HFF-Myc (cell line): ENCODE results near the gene JAK2.

Source experiments
- DNase-seq: peaks from one replicate; pipeline ENCODE4 v3.0.0-alpha.2; 2011; ENCODE audit warnings: low read depth; ENCODE audit errors: extremely low read depth
- H3K4me3 ChIP-seq: replicated peaks from 2 replicates; pipeline ENCODE4 v1.5.1; 2011; ENCODE audit warnings: low read depth, mild to moderate bottlenecking, control low read depth, low read length
- TF ChIP-seq, protein P1 (sequence below): IDR thresholded peaks from 2 replicates; pipeline ENCODE4 v1.5.1; 2012; ENCODE audit warnings: mild to moderate bottlenecking, low read depth, low read length, control low read depth; ENCODE audit errors: missing control alignments

Gene JAK2

DNA sequence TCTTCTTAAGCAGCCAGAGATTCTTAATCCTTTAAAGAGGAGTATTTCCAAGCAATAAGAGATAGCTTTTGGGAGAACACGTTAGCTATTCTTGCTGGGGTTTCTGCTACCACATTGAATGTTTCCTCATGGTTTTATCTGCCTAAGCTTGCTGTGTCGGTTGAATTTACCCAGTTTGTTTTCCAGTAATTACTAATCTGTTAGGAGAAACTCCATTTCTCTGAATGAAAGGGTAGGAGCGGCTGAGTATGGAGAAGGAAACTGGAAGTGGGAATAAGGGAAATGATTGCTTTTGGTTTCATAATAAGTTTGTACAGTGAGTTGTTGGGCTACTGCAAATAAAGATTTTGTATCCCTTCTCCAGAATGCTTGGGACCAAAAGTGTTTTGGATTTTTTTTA is 1.2 kb downstream of the JAK2 start:
- no peak for DNase-seq
- TF ChIP-seq, protein P1, sequence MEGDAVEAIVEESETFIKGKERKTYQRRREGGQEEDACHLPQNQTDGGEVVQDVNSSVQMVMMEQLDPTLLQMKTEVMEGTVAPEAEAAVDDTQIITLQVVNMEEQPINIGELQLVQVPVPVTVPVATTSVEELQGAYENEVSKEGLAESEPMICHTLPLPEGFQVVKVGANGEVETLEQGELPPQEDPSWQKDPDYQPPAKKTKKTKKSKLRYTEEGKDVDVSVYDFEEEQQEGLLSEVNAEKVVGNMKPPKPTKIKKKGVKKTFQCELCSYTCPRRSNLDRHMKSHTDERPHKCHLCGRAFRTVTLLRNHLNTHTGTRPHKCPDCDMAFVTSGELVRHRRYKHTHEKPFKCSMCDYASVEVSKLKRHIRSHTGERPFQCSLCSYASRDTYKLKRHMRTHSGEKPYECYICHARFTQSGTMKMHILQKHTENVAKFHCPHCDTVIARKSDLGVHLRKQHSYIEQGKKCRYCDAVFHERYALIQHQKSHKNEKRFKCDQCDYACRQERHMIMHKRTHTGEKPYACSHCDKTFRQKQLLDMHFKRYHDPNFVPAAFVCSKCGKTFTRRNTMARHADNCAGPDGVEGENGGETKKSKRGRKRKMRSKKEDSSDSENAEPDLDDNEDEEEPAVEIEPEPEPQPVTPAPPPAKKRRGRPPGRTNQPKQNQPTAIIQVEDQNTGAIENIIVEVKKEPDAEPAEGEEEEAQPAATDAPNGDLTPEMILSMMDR = no peak
- peak overlapping the region; percentile 59 for H3K4me3 ChIP-seq

DNA sequence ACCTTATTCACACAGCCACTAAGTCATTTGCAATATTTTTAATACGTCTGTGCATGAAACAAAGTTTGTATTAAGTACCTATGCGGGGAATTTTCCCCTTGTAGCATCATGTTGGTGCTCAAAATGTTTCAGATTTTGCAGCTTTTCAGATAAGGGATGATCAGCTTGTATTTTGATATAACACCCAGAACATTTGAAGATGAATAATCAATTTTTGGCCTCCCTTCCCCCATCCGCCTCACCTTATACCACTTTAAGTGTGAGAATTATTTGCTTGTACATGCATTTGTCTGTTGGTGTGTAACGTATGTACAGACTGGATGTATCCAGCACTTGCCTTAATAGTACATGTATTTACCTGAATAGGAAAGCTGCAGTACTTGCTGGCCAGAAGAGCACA is 1.7 kb downstream of the JAK2 start:
- TF ChIP-seq, protein P1 = no peak
- DNase-seq = no peak
- peak overlapping the region; percentile 59 for H3K4me3 ChIP-seq

DNA sequence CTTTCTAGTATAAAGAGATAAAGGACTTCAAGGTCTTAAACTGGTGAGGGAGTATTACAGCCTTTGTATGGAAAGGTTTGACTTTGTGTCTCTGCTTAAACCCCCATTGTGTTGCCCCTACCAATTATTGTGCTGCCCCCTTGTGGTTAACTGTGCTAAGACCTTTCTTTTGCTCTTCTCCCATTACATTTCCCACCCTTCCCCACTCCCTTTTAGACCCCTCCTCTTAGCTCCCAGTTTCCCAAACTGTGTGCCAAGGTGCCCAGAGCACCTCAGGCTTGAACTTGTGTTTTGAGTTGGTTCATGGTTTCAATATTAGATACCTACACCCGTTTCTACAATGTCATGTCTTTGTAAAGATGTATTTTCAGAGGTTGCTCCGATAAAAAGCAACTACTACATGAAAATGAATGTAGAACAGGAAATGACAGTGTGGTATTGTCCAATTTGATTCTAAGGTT is 2.9 kb downstream of the JAK2 start:
- peak; percentile 65 for DNase-seq
- TF ChIP-seq, protein P1 = peak; percentile 78
- H3K4me3 ChIP-seq = no peak overlapping the region

DNA sequence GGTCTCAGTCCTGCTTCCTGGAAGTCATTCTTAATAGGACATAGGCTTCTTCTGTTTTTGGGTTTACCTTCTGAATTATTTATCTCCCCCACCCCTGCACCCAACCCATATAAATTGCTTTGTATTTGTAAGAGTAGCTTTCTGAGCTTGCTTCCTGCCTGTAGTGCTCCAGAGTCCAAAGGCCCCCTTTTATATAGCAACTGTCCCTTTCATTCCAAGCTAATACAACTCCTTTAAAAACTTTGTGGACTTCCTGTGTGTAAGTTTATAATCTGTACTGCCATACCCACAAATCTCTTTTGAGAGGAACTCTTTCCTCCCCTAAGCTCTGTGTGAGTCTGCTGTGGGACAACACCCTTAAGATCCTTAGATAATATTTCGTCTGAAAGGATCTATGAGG is 7.8 kb downstream of the JAK2 start:
- DNase-seq = no peak
- TF ChIP-seq, protein P1 = no peak
- no peak overlapping the region for H3K4me3 ChIP-seq

DNA sequence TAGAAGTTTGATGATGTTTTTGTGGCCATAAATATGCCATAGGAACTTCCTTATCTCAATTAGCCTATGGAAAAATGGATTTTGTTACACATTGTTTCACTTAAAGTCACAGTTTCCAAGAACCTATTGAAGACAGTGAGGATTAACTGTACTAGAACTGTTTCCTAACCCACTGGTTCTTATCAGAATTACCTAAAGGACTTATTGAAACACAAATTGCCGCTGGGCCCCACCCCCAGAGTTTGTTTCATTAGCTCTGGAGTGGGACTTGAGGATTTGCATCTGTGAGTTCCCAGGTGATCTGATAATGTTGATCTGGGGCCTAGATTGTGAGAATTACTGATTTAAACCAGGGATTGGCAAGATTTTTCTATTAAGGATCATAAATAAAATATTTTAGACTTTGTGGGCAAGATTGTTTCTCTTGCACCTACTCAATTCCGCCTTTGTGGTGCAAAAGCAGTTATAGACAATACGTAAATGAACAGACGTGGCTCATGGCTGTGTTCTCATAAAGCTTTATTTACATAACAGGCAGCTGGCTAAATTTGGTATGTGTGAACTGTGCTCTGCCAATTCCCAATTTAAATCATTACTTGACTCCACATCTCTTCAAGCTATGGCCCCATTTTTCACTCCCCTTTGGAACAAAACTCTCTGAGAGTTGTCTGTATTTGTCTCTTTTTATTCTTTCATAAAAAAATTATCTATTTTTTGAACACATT is 9.3 kb downstream of the JAK2 start:
- TF ChIP-seq, protein P1 = no peak
- H3K4me3 ChIP-seq = no peak overlapping the region
- no peak for DNase-seq

DNA sequence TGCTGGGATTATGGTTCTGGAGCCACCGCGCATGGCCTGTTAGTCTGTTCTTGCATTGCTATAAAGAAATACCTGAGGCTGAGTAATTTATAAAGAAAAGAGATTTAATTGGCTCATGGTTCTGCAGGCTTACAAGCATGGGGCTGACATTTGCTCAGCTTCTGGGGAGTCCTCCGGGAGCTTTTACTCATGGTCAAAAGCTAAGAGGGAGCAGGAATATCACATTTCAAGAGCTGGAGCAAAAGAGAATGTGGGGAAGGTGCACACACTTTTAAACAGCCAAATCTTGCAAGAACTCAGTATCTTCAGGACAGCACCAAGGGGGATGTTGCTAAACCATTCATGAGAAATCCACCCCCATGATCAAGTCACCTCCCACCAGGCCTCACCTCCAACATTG is 12.1 kb downstream of the JAK2 start:
- TF ChIP-seq, protein P1 = no peak
- H3K4me3 ChIP-seq = no peak overlapping the region
- no peak for DNase-seq

DNA sequence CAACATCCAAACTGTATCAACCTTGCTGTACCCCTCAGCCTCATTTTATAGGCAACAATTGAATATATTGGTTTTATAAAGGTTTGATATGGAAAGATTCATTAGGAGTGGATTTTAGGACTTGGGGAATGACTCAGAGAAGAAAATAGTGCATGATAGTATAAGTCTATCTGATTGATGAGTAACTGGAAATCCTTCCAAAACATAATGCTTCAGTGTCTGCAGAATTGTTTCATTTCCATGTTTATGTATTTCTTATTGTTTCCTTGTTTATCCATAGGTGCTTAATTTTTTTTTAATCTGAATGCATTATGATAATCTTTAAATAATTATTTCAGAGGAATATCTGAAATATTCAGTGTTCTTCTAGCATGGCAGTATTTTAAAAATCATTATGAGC is 12.6 kb downstream of the JAK2 start:
- TF ChIP-seq, protein P1 = no peak
- no peak for DNase-seq
- no peak overlapping the region for H3K4me3 ChIP-seq
